Tibial nerve (tissue), 4 donors: ENCODE measurements around the gene LRRC74B.
"Not testable (repeated sequence)": the region's sequence is repeated elsewhere in the genome, so short reads cannot be mapped to it uniquely, and the experiment has no call there.

Experiments
- CTCF ChIP-seq, 5 experiments: fragments of 200-600 bp in 3 of 5; fragments of 450-650 bp in 2 of 5; sonication (generic) in 3 of 5; IDR thresholded peaks; one replicate each; pipeline ENCODE4 v1.5.1; 2016 to 2019; ENCODE audit warnings: antibody characterized with exemption in 5 of 5, mild to moderate bottlenecking in 3 of 5, moderate library complexity in 2 of 5
- EP300 ChIP-seq, 2 donors: sonication (generic); formaldehyde crosslinking; IDR thresholded peaks; one replicate each; pipeline ENCODE4 v1.6.1; 2017; ENCODE audit warnings: antibody characterized with exemption in 2 of 2, mild to moderate bottlenecking in 1 of 2
- POLR2A ChIP-seq, 2 donors: fragments of 450-650 bp; IDR thresholded peaks; one replicate each; pipeline ENCODE4 v1.6.1; 2017; ENCODE audit warnings: antibody characterized with exemption in 2 of 2, mild to moderate bottlenecking in 2 of 2, moderate library complexity in 2 of 2

DNA sequence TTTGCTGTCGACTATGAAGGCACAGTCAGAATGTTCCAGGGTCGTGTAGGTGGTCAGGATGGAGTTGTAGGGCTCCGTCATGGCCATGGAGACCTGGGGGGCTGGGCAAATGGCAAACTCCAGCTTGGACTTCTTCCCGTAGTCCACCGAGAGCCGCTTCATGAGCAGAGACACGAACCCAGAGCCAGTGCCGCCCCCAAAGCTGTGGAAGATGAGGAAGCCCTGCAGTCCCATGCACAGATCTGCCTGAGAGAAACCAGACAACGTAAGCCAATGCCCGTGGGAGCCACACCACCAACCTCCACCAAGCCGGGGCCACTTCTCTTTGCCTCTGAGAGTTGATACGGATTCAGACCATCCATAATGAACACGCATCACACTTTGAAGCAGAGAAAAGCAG, 36.5 kb upstream of the LRRC74B start:
- TF ChIP-seq CTCF, POLR2A, EP300 (IDR thresholded peaks at IDR 0.05): not testable (repeated sequence)
